CD4-positive, alpha-beta T cell treated with Interleukin-15 for 1 hour (primary cell): Measurements from ENCODE around the gene TMEM125.

Experiments
- DNase-seq: peaks from one replicate; pipeline ENCODE4 v3.0.0-alpha.2; 2020

TMEM125 gene

GRCh38 chr1:43247256-43247921, 22.4 kb upstream of the TMEM125 start:
- DNase-seq = no peak

DNA sequence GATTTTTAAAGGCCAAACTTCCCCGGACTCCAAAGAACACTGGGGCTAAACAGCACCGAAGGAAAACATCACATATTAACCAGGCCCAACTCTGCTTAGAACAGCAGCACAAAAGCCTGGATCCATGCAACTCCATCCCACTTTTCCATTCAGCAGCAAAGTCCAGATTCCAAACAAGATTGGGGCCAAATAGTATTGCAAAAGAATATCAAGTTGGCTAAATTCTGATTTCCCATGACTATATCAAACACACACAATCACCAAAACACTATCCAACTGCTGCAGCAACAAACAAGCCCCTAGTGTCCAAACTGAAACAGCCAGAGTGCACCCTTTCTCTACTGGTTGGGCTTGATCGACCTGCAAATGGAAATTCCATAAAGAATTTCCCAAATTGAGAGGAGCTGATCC, 19.4 kb upstream of the TMEM125 start:
- DNase-seq = no peak

DNA sequence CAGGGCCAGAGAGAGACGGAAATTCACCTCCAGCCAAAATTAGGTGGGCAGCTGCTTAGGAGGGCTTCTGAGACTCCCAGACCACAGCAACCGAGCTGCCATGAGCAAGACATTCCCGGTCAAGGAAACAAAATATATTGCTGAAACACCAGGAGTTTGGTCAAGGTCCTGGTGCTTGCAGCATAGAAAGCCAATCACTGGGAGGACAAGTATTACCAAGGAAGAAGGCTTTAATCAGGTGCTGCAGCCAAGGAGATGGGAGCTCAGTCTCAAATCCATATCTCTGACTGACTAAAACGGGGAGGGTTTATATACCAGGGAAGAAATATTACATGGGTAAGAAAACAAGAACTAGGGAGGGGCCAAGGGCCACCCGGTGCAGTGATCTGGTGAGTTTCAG, 18.8 kb upstream of the TMEM125 start:
- DNase-seq = no peak

DNA sequence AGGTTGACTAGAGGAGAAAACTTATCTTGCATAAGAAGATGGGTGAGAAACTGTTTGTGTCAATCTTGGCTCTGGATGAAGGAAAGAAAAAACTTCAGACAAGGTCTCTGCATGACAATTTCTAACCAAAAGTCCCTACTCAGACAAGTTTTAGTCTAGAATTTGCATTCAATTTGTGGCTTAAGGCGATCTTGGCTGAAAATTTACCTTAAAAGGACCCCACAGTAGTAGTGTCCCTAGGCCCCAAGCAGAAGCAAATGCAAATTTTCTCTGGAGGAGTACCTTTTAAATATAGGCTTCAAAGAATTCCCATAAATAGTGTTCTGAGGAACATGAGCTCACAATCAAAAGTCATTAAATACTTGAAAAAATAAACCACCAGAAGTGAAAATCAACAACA, 17.6 kb upstream of the TMEM125 start:
- DNase-seq = no peak

DNA sequence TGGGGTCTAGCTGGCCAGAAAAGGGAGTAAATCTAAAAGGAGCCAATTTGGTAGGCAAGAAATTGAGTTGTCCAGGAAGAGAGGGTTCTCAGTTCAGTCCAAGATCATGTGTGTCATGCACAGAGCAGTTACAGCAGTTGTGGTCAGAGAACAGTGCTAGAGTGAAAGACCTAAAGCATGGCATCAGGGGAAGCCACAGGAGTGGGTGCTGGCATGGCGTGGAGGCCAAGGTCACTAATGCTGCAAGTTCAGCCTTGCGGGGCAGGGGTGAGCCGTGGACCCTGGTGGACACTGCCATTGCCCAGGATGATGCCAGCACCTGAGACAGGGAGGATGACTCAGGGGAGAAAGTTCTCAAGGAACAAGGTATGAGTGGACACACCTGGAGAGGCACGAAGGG, 16.6 kb upstream of the TMEM125 start:
- DNase-seq = no peak

GRCh38 chr1:43253876-43254275, 15.9 kb upstream of the TMEM125 start:
- DNase-seq = no peak

DNA sequence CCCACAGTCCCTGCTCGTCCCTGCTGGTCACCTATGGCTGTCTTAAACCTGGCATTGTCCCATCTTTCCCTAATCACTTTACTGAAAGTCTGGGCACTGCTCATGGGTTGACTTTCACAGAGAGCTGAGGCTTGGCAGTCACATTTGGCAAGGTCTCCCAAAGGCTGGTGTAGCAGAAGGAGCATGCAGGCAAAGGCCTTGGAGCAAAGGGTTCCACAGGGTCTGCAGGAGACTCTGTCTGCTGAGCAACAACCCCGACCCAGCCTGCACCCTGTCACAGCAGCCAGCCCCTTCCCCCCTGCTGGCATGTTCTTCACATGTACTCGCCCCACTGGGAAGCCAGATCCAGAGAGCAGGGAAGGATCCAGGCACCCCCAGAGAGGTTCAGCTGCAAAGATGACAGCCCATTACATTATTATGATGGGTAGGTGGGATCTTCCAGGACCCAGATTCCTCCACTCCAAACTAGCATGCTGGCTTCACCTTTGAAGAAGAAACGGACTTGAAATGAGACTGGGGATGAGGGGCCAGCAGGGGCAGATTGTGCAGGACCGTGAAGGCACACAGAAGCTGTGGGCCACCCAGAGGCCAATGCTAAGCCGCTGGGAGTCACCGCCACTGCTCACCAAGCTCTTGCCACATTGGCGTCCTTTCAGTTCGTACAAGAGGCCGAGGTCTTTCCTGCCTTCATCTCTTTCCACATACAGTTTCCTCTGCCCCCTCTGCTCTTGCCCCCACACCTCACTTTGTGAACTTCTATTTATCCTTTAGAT, 14.2 kb upstream of the TMEM125 start:
- DNase-seq = no peak

- no peak for DNase-seq
Measured at GRCh38 chr1:43256675-43257570, 12.9 kb upstream of the TMEM125 start.

DNA sequence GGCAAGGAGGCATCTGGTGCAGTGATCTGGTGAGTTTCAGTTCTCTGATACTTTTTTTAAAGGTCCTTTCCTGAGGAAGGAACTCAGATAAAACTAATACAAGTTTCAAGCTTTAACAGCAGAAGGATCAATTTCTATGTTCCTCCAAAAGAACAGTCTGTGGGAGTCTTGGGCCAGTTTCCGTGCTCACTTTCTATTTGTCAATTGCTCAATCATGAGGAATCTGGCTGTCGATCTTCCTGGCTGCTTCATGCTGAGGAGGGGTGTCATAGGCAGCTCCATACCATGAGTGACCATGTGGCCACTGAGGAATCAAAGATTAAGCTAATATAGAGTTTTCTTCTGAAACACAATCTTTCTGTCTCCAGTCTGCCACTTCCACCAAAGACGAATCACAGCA, 11.4 kb upstream of the TMEM125 start:
- DNase-seq = no peak

- no peak for DNase-seq
Measured at GRCh38 chr1:43265431-43265830, 4.4 kb upstream of the TMEM125 start.

DNA sequence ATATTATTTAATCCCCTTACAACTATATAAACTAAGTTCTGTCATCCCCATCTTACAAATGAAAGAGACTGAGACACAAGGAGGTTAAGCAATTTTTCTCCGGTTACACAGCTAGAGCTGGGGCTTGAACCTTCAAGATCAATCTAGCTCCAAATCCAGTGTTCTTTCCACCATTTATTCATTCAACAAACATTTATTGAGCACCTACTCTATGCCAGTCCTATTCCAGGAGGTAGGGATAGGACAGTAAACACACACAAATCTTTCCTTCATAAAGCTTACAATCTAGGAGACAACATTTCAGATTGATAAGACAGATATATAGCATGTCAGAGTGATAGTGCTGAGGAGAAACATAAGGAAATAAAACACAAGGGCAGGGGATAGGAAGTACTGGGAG, 2.9 kb upstream of the TMEM125 start:
- no peak for DNase-seq

DNA sequence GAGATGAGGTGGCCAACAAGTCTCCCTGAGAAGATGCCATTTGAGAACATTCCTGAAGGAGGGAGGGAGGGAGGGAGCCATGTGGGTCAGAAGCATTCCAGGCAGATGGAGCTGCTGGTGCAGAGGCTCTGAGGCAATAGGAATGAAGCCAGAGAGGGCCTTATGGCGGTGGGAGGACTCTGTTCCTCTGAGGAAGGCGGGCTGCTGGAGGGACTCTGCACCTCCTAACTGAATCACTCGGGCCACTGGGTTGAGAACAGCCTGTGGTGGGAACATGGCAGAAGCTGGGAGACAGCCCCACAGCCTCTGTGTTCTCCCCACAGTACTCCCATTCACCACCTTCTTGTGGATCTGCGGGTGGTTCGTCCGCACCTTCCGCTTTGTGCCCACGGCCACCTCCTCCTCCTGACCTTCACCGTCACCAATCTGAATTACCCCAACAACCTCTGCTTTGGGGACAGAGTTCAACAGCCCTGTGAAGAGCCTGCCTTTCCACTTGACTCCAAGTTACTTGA, 2.4 kb upstream of the TMEM125 start:
- no peak for DNase-seq

- DNase-seq = no peak
Measured at GRCh38 chr1:43267818-43268425, 1.9 kb upstream of the TMEM125 start.

DNA sequence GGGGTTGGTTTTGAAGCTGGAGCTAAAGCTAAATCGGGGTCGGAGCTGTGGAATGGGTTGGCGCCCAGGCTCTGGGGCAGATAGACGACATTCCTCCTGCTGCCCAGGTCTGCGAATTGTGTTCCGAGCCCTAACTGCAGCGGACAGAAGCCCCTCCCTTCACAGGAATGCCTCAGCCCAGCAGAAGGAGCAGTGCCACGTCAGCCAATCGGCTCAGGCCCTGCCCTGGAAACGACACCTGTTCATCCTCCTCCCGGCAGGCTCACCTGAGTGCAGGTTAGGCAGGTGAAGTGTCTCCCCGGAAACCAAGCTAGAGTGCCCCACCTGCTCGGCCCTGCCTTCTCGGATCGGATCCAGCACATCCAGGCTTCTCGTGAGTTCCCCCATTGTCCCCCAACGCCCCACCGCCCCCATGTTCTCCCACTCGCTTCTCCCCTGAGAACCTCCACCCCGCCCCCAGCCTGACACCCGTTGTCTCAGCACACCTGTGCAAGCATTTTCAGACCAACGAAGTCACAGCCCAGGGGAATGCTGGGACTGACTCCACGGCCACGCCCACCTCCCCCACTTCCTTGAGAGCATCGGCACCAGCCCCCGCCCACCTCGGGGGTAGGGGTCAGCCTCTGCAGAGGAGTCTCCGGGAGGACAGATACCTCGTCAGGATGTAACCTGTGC, 775 bp downstream of the TMEM125 start:
- peak; percentile 19 for DNase-seq

DNA sequence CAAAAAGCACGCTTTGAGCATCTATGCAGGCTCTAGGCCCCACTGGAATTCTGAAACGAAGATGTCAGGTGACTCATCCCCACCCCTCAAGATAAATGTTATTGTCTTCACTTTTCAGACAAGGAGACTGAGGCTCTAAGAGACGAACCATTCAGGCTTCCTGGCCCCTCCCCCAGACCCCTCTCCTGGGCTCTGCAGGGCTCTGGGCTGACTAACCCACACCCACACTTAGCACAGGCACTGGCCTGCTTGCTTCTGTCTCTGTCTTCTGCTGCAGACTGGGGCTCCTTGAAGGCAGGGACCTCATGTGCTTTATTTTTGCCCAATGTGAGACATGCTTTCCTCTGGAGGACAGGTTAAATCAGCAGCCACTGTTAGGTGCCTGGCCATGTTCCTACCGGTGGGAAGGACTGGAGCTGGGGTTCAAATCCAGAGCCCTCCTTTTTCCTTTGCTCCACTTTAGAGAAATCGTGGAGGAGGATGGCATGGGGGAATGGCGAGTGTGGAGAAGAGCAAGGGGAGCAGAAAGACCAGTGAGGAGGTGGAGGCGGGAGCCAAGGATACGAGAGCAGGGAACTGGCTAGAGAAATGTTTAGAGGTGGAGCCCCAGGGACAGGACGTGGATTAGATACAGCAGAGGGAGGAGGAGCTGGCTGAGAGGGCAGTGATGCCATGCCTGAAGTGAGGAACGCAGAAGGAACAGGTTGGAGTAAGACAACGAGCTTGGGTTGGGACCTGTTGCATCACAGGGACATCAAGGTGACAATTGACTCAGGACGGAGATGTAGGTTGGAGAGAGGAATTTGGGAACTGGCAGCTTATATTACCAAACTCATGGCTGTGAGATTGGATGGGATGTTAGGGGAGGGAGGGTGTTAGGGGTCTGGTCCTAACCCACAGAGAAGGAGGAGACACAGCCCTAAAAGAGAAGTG, 1.7 kb downstream of the TMEM125 start:
- no peak for DNase-seq

DNA sequence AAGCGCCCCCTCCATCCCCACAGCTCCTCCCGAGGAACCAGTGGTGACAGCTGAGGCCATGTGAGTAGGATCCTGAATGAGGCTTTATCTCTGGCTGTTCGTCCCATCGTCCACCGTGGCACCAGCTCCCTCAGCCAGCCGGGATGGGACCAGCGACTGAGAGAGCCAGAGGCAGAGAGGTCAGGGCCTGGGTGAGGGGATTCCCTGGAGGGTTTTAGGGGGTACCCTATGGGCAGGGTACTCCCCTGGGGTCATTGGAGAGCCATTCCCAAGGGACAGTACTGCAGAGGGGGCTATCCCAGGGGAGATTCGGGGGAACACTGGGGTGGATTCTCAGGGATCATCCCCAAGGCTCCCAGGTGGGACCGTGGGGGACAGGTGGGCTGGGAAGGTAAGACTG, 2.4 kb downstream of the TMEM125 start:
- DNase-seq = no peak

- DNase-seq = no peak
Measured at GRCh38 chr1:43272576-43273571, 3.1 kb downstream of the TMEM125 start.

GRCh38 chr1:43273708-43274107, 3.9 kb downstream of the TMEM125 start:
- no peak for DNase-seq

GRCh38 chr1:43274125-43274803, 4.5 kb downstream of the TMEM125 start:
- peak; percentile 43 for DNase-seq
